ENCODE data around the gene SEC62. TPM values are rescaled to one million over a fixed set of nuclear protein-coding genes. Genes with fewer than 3 reads are reported as not detected.

Gene SEC62
- total RNA-seq, 1 experiment from 2014 or later, result 51.2 TPM

DNA sequence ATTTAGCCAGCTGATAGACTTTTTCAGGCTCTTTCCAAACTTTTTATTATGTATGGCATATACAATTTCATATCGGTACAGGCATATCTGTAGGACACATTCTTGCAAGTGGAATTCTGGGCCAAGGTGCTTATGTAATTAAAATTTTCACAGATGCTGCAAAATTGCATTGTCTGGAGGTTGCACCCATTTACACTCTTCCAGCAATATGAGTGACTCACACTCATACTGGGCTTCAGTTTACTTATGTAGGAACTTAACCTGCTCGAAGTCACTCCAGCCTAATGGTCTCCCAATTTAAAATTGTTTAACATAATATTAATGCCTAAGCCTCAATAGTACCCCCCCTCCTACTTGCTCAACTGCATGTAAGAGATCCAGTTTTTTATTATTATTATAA, 11.2 kb upstream of the SEC62 start:
- no peaks in the 10 kb centered on the region for H3K4me1 Mint-ChIP-seq
- H3K36me3 Mint-ChIP-seq, result no peaks in the 10 kb centered on the region
- H3K27ac Mint-ChIP-seq, result no peak overlapping the region
- no peak overlapping the region for H3K4me3 Mint-ChIP-seq
- DNase-seq (ENCODE audit: low spot score), result no peak
- CTCF ChIA-PET, result no interaction called here
- ATAC-seq, result no peak
- H3K9me3 Mint-ChIP-seq, result no peaks in the 10 kb centered on the region
- H3K27me3 Mint-ChIP-seq (ENCODE audit: low read depth), result no peaks in the 10 kb centered on the region
- POLR2A ChIA-PET, result no interaction called here
- TF ChIP-seq SMAD3 (CRISPR knock-in tag; IDR thresholded peaks at IDR 0.05; ENCODE audit: borderline replicate concordance), result no peak
- TF ChIP-seq, protein P1, sequence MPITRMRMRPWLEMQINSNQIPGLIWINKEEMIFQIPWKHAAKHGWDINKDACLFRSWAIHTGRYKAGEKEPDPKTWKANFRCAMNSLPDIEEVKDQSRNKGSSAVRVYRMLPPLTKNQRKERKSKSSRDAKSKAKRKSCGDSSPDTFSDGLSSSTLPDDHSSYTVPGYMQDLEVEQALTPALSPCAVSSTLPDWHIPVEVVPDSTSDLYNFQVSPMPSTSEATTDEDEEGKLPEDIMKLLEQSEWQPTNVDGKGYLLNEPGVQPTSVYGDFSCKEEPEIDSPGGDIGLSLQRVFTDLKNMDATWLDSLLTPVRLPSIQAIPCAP (CRISPR knock-in tag; IDR thresholded peaks at IDR 0.05), result no peak
- no peak for TF ChIP-seq TP53 (CRISPR knock-in tag; IDR thresholded peaks at IDR 0.05)
- TF ChIP-seq, protein P2, sequence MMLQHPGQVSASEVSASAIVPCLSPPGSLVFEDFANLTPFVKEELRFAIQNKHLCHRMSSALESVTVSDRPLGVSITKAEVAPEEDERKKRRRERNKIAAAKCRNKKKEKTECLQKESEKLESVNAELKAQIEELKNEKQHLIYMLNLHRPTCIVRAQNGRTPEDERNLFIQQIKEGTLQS (CRISPR knock-in tag; conservative IDR thresholded peaks at IDR 0.05), result no peak
- TF ChIP-seq ZNF396 (CRISPR knock-in tag; IDR thresholded peaks at IDR 0.05; ENCODE audit: borderline replicate concordance), result no peak
- TF ChIP-seq, protein P3, sequence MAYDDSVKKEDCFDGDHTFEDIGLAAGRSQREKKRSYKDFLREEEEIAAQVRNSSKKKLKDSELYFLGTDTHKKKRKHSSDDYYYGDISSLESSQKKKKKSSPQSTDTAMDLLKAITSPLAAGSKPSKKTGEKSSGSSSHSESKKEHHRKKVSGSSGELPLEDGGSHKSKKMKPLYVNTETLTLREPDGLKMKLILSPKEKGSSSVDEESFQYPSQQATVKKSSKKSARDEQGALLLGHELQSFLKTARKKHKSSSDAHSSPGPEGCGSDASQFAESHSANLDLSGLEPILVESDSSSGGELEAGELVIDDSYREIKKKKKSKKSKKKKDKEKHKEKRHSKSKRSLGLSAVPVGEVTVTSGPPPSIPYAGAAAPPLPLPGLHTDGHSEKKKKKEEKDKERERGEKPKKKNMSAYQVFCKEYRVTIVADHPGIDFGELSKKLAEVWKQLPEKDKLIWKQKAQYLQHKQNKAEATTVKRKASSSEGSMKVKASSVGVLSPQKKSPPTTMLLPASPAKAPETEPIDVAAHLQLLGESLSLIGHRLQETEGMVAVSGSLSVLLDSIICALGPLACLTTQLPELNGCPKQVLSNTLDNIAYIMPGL (CRISPR knock-in tag; IDR thresholded peaks at IDR 0.05), result no peak
- no peak for TF ChIP-seq TEAD4 (CRISPR knock-in tag; IDR thresholded peaks at IDR 0.05)
- TF ChIP-seq, protein P4, sequence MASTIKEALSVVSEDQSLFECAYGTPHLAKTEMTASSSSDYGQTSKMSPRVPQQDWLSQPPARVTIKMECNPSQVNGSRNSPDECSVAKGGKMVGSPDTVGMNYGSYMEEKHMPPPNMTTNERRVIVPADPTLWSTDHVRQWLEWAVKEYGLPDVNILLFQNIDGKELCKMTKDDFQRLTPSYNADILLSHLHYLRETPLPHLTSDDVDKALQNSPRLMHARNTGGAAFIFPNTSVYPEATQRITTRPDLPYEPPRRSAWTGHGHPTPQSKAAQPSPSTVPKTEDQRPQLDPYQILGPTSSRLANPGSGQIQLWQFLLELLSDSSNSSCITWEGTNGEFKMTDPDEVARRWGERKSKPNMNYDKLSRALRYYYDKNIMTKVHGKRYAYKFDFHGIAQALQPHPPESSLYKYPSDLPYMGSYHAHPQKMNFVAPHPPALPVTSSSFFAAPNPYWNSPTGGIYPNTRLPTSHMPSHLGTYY (CRISPR knock-in tag; IDR thresholded peaks at IDR 0.05), result no peak
- TF ChIP-seq, protein P5, sequence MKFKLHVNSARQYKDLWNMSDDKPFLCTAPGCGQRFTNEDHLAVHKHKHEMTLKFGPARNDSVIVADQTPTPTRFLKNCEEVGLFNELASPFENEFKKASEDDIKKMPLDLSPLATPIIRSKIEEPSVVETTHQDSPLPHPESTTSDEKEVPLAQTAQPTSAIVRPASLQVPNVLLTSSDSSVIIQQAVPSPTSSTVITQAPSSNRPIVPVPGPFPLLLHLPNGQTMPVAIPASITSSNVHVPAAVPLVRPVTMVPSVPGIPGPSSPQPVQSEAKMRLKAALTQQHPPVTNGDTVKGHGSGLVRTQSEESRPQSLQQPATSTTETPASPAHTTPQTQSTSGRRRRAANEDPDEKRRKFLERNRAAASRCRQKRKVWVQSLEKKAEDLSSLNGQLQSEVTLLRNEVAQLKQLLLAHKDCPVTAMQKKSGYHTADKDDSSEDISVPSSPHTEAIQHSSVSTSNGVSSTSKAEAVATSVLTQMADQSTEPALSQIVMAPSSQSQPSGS (CRISPR knock-in tag; IDR thresholded peaks at IDR 0.05; ENCODE audit: borderline replicate concordance, low read depth), result no peak
- TF ChIP-seq NFATC4 (CRISPR knock-in tag; IDR thresholded peaks at IDR 0.05), result no peak
- no peak for TF ChIP-seq TCF7 (CRISPR knock-in tag; IDR thresholded peaks at IDR 0.05; ENCODE audit: low read depth)
- TF ChIP-seq GTF2I (CRISPR knock-in tag; conservative IDR thresholded peaks at IDR 0.05), result no peak
- TF ChIP-seq FOXP1 (CRISPR knock-in tag; IDR thresholded peaks at IDR 0.05; ENCODE audit: borderline replicate concordance), result no peak
- TF ChIP-seq GABPB1 (CRISPR knock-in tag; IDR thresholded peaks at IDR 0.05), result no peak
- TF ChIP-seq ZNF263 (CRISPR knock-in tag; IDR thresholded peaks at IDR 0.05; ENCODE audit: low read depth), result no peak

DNA sequence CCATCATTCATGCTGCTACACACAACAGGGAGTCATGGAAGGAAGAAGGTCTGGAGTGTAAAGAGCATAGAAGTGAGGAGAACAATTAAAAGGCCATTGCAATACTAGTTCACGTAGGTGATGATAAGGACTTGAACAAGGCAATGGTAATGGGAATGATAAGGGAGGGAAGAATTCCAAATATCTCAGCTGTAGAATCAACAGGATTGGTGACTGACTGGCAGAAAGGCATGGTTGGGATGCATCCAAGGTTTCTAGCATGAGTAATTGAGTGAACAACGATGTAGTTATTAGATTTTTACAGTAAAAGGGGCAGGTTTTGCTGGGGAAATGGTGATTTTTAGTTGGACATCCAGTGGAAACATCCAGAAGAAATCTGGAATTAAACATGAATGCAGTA, 2.4 kb upstream of the SEC62 start:
- DNase-seq (ENCODE audit: low spot score) (no peak), ATAC-seq (no peak)
- H3K9me3 Mint-ChIP-seq, result no peaks in the 10 kb centered on the region
- H3K36me3 Mint-ChIP-seq, result no peaks in the 10 kb centered on the region
- ChIA-PET POLR2A (no interaction called here), CTCF (no interaction called here)
- TF ChIP-seq FOXK1 (CRISPR knock-in tag; IDR thresholded peaks at IDR 0.05) (no peak), NR2C2 (CRISPR knock-in tag; IDR thresholded peaks at IDR 0.05) (no peak)
- TF ChIP-seq, protein P5 (CRISPR knock-in tag; IDR thresholded peaks at IDR 0.05; ENCODE audit: borderline replicate concordance, low read depth), result no peak
- H3K27me3 Mint-ChIP-seq (ENCODE audit: low read depth), result peaks cover 4% of the 10 kb centered on the region; the same call in 1 of the 2 replicates
- H3K4me3 Mint-ChIP-seq, result no peak overlapping the region
- H3K4me1 Mint-ChIP-seq, result peaks cover 24% of the 10 kb centered on the region
- no peak overlapping the region for H3K27ac Mint-ChIP-seq

Measured in WTC11 (cell line).